AML-193 (cell line): ENCODE measurements around the gene FSD2.
"Not testable (repeated sequence)": the region's sequence is repeated elsewhere in the genome, so short reads cannot be mapped to it uniquely, and the experiment has no call there.

Experiments used
- DNase-seq, 2 experiments: peaks; one replicate each; lab custom pipeline; 2025; lab: John Stamatoyannopoulos, UW

The FSD2 gene

DNA sequence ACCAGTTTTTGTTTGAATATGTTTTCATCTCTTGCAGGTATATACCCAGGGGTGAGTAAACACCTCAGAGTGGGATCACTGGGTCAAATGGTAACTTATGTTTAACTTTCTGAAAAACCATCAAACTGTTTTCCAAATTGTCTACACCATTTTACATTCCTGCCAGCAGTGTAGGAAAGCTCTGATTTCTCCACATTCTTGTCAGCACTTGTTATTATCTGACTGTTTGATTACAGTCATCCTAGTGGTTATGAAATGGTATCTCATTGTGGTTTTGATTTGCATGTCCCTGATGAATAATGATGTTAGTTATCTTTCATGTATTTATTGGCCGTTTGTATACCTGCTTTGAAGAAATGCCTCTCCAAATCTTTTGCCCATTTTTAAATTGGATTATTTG, 13.8 kb downstream of the FSD2 start:
- DNase-seq = no peak

DNA sequence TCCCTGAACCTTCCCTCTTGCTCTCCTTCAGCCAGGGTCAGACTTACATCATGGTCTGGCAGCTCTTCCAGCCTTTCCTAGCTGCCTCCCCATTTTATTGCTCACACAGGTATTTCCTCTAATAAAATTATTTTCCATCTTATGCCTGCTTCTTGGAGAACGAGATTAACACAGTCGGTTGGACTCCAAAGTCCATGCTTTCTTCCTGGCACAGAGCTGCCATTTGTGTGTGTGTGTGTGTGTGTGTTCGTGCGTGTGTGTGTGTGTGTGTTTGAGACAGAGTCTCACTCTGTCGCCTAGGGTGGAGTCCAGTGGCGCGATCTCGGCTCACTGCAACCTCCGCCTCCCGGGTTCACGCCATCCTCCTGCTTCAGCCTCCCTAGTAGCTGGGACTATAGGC, 15.5 kb downstream of the FSD2 start:
- no peak for DNase-seq

DNA sequence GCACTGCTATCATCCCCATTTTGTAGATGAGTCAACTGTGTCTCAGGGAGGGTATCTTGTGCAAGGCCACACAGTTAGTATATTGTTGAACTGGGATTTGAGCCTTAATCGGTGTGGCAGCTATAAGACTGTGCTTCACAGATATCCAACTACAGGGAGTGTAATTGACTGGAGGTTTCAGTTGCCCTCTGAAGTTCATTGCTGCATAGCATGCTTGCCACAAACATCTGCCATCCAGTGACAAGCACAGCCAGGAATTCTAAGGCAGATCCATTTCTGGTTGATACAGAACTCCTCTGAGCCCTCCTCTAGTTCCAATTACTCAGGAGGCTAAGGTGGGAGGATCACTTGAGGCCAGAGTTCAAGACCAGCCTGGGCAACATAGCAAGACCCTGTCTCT, 16.4 kb downstream of the FSD2 start:
- no peak for DNase-seq

DNA sequence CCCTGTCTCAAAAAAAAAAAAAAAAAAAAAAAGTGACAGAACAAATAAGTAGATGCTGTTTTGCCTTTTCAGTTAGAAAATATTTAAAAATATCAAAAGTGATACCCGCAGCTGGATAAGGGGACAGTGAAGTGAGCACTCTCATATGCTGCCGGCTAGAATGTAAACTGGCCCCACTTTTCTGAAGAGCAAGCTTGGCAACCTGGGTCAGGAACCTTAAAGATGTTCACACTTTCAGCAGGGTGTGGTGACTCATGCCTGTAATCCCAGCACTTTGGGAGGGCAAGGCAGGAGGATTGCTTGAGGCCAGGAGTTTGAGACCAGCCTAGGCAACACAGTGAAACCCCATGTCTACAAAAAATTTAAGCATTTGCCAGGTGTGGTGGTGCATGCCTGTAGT, 17.4 kb downstream of the FSD2 start:
- no peak for DNase-seq

DNA sequence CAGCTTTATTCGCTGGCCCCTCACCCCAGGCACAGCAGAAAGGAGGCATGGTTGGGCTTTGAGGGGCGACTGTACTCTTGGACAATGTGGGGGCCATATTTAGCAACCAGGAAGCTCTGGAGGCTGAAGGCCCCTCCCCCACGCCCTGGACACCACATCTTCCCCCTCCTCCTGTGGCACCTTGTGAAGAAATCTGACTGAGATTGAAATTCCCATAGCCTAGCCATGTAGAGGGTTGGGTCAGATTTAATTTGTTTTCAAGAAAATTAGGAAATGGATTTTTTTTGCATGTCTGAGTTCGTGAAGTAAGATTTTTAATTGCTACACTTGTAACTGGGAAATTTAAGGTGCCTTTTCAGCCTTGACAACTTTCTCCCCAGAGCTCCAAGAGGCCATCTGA, 24.5 kb downstream of the FSD2 start:
- DNase-seq = no peak

DNA sequence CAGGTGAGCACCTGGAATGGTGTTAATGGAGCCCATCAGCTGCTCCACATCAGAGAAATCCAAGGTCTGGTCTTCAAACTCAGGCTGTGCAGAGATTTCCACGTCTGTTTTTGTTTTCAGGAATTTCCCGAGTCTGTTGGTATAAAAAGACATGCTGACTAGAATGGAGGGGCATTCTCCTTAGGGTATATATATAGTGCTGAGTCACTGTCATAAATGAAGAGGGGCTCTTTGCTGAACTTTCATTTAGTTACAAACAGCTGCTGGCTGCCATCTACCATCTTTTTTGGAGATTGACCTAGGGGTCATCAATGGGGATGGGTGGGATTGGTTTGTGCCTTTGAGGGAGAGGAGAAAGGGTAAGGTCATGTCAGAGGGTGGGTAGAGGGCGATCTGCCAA, 27.1 kb downstream of the FSD2 start:
- DNase-seq = no peak

DNA sequence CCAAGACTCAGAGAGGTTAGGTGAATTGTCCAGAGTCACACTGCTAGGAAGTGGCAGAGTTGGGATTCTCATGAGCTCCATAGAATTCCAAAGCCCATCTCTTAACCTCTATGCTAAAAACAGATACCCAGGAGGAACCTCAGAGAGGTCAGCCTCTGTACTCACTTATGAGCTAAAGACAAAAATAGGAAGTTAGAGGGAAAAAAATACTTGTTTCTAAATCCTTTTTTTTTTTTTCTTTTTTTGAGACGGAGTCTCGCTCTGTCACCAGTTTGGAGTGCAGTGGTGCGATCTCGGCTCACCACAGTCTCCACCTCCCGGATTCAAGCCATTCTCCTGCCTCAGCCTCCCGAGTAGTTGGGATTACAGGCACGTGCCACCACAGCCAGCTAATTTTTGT, 31.4 kb downstream of the FSD2 start:
- DNase-seq = no peak

DNA sequence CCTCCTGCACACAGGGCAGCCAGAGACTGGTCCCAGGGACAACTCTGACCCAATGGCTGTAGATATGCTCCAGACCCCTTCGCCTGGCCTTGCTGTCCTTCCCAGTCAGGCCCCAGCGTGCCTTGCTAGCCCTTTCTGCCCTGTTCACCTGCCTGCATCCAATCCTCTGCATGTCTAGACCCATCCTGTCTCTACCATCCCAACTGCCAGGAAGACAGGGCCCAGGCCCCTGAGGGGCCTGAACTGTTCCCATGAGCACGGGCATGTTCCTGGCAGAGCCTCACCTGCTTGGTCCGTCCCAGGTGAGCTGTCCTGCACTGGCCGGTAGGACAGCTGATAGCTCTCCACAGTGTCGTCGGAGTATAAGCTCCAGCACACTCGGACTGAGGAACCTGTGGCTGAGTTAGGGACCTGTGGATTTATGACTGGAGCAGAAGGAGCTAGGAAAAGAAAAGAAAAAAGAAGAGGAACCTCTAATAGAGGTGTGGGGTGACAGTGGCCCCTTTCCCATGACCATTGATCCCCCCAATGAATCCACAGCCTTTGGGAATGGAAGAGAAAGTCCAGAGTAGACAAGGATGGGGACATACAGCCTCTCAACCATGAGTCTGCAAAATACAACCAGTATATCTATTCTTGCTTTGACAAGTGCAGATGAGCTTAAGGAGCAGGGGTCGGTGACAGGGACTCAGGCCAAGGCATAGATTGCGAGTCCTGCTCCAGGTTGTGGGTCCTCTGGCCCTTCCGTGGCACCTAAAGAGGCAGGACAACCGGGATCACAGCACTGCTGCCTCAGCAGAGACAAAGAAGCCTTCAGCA, 33.9 kb downstream of the FSD2 start:
- DNase-seq = no peak

DNA sequence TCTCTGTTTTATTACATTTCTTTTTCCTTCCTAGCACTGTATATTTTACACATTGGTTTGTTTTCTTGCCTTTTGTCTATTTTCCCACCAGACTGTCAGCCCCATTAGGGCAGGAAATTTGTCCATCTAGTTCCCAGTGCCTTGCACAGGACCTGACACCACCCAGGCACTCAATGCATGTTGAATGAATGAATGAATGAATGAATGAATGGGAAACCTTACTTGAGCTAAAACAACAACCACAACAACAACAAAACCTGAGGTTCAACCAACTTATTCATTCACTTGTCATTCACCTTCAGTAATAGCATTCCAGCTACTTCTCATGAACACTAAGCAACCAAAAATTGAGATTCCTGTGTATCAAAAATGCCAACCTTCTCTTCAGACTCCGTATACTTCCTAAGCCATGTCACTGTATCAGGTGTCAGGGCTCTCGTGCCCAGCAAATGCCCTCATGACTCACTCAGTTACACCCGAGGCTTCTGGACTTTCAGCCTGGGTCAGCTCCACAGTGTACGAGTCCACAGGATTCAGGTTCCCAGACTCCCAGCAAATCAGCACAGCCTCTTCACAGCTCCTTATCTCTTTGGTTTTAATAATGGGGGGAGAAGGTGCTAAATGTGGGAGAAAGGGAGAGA, 37.3 kb downstream of the FSD2 start:
- DNase-seq = no peak

DNA sequence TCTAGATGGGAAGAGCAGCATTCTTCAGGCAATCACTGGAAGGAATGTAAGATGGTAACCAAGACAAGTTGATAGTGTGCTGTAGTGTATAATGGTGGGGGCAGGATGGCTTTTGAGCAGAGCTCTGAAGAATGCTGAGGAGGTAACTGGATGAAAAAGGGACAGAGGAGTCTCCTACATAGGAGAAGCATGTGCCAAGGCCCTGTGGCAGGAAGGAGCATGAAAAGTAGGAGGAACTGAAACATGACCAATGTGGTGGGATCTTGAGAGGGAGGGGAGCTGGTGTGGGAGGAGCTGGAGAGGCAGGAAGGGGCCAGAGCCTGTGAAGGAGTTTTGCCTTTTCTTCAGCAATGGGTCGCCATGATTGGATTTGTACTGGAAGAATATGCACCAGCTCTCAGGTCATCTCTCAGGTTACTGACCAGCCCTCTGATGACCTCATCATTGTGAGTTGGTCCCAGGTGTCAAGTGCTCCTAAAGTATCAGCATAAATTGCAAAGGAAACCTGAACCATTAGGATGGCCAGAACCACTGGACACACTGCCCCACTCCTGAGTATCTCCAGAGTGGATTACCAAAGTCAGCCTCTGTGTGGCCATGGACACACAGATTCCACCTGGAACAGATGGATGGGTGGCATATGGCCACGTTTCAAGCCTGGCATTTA, 38.6 kb downstream of the FSD2 start:
- DNase-seq = no peak

DNA sequence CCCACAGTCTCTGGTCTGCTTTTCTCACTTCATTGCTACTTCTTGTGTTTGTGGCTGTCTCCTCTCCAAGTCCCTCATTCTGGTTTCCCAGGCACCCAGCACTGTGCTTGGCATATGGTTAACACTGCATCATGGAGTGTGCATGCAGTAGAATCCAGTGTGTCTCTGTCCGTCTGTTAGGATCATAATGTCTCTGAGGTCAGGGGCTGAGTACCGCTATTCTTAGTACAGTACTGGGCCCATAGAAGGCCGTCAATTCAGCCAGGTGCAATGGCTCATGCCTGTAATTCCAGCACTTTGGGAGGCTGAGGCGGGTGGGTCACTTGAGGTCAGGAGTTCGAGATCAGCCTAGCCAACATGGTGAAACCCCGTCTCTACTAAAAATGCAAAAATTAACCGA, 39.7 kb downstream of the FSD2 start:
- not testable (repeated sequence) for DNase-seq

DNA sequence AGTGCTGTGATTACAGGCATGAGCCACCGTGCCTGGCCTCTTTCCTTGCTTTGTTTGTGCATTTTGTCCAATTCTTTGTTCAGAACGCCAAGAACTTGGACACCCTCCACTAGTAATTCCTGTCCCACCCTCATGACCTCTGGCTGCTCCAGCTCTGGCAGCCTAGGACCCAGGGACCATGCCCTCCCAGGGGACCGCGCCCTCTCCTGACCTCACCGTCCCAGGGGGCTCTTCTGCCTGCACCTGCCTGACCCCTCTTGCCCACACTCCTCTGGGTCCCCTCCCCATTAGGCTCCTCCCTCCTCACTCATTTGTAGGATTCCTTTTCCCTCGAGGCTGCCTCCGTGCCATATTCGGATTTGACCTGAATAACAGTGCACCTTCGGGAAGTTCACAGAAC, 41.1 kb downstream of the FSD2 start:
- DNase-seq = no peak

DNA sequence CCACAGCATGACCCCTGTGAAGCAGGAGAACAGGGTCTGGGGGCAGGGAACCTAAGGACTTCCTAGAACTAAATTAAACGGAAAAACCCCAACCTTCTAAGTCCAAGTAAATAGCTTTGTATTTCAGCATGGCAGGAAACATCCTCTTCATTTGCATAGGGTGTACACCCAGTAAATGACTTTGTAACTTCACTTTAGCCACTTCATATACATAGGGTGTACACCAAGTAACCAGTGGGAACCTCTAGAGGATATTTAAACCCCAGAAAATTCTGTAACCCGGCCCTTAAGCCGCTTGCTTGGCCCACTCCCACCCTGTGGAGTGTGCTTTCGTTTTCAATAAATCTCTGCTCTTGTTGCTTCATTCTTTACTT, 41.8 kb downstream of the FSD2 start:
- no peak for DNase-seq

DNA sequence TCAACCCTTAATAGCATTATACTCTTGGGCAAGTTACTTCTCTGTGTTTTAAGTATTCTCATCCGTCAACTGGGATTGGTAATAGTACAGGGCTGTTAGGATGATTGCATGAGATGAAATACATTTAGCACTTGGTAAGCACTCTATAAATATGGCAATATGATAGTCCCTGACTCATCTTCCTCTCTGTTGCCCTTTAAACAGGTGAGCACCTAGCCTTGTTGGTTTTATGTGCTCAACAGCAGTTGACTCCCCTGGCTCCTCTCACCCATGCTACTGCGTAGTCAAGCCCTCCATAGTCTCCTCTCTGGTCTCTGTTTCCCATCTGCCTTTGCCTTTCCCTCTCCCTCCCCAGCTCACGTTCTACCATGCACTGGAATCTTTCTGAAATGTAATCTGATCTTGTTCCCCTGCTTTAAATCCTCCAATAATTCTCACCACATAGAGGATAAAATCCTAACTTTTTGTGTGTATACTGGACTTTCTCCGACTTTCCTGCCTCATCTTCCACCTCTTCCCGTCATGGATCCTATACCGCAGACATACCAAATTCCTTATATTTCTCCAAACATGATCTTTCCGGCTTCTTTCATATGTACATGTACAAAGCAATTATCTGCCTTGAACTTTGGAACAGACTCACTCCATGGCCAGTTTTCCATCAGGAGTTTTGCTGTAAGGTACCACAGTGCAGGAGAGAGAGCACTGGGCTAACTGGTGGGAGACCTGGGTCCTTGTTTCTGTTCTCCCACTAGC, 42.3 kb downstream of the FSD2 start:
- no peak for DNase-seq

DNA sequence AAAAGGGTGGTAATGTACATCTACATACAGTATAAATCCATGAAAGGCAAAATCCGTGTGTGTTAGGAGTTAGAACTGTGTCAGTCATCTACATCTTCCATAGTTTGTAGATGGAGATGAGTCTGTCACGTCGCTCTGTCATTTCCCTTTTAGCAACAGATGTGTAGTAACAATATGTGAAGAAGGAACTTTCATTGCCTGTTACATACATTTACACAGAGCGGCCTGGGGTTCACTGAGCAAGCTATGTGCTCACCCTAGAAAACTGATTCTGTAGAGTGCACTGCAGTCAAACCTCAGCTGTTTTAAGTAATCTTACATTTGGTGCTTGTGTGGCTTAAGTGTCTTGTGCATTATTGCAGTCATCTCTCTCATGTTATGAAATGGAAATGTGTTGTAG, 54.6 kb downstream of the FSD2 start:
- peak; percentile 63 to 70 for DNase-seq

DNA sequence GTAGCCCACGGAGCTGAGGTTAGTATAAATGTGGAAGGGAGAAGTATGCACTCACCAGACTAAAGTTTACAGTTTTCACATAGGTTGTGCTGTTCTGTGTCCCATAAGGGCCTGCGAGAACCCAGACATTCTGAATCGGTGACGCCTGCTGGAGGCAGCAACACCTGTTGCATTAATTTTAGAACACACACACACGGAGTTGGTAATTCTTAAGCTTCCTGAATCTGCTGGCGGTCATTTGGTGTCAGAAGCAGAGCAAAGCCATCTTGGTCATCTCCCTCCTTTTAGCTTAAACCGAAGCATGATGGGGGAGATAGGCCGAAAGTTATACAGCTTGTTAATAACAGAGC, 55.1 kb downstream of the FSD2 start:
- no peak for DNase-seq

DNA sequence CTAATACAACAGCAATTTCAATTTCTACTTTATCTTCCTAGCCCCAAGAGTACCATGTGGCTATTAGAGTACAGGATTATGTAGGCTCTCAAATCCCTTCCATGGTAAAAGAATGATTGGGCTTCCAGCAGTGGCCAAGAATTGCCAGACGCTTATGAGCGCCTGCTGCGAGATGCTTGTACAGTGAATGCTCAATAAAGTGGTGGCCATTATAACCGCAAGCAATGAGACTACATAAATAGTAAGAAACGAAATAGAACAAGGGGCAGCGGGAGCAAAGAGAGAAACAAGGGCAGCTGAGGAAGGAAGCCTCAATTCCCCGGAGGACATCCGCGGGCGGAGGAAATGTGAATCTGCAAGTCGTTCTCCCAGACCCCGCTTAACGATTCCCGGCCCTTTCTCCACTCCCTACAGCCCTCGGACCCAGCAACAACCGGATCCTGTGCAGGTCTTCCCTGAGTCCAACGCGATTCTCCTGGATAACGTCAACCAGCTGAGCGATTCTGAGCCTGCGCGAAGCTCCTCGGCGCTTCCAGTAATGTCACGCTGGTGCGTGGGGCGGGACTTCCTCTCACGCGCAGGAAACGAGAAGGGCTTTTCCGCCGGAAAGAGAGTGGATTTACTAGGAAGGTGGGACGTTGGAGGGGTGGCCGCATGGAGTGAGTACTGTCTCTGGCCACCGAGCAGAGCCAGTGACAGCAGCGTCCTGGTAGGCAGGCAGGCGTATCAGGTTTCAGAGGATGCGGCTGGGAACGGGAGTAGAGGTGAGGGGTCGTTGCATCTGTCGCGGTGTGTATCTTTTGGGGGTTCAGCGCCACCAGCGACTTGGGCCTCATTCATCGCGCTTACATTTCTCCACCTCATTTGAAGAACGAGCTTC, 55.7 kb downstream of the FSD2 start:
- DNase-seq = peak; percentile 87

DNA sequence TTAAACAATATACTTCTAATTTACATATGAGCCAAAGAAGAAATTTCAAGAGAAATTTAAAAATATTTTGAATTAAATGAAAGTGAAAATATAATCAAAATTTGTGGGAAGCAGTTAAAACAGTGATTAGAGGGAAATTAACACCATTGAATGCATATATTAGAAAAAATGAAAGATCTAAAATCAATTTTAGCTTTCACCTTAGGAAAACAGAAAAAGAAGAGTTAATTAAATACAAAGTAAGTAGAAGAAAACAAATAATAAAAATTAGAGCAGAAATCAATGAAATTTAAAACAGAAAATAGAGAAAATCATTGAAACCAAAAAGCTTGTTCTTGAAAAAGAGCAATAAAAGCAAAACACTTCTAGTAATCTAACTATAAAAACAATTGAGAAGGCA, 57.6 kb downstream of the FSD2 start:
- no peak for DNase-seq

DNA sequence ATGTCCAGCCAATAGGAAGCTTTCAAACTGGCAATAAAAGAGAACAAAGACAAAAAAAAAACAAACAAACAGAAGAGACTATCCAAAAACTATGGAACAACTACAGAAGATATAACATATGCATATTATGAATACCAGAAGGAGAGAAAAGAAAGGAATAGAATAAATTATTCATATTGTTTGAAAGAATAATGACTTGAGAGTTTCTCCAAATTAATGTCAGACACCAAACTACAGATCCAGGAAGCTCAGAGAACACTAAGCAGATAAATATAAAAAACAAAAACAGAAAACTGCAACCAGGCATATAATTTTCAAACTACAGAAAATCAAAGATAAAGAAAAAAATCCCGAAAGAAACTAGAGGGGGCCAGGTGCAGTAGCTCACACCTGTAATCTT, 62.1 kb downstream of the FSD2 start:
- DNase-seq = no peak

DNA sequence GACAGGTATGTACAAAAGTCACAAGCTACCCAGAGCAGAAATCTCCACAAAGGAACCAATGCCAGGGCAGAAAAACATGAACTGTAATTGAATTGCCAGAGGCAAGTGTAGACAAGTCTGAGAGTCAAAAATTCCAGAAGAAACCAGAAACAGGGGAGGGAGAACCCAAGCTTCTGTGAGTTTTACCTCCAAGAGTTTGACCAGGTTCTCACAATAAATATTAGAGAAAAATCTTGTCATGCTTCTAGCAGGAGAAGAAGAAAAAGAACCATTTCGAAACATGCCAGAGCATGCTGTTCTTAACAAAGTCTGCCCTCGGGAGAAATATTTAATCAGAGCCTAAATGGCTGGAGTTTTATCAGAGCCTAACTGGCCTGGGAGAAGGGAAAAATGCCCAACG, 63.7 kb downstream of the FSD2 start:
- no peak for DNase-seq

DNA sequence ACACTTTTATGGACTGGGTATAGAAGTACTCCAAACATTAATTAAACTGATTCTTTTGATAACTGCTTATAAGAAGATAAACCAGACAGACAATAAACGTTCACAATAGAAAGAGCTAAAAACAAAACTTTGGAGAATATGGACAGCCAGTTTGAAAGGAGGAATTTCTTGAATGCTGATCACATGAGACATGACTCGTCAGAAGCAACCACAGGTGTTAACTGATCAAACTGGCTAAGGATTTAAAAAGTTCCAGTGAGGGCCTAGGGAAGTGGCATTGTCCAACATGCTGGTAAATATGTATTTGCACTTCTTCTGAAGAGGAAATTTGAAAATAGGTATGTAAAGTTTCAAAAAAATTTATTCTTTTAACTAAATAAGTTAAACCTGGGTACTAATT, 66.8 kb downstream of the FSD2 start:
- no peak for DNase-seq

DNA sequence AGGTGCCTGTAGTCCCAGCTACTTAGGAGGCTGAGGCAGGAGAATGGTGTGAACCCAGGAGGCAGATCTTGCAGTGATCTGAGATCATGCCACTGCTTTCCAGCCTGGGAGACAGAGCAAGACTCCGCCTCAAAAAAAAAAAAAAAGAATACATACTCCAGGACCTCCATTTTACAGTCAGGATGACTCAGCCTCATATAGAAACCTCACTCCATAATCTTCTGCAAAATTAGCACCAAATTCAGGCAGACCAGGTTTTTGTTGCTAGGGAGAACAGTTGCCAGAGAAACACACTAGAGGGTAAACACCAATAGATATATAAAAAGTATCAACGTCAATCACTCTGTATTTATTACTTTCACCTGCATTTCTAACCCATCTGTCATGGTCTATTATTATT, 67.9 kb downstream of the FSD2 start:
- no peak for DNase-seq
